T-helper 1 cell treated with Interleukin-12 subunit alpha and Interleukin-12 subunit beta and Interleukin-4 antibody, amounts not matched to agents 30 μg/mL and 1 μg/mL, for 36 hours (primary cell): ENCODE results near the gene GTF2H3.

ENCODE experiments used
- H3K27ac Mint-ChIP-seq: one replicate; pipeline ENCODE4 v1.8.0; 2021; ENCODE audit warnings: mild to moderate bottlenecking, mixed read lengths
- H3K27me3 Mint-ChIP-seq: one replicate; pipeline ENCODE4 v1.8.0; 2021; ENCODE audit warnings: low read depth, mixed read lengths
- H3K36me3 Mint-ChIP-seq: one replicate; pipeline ENCODE4 v1.8.0; 2021; ENCODE audit warnings: low read depth, mixed read lengths
- H3K4me1 Mint-ChIP-seq: one replicate; pipeline ENCODE4 v1.8.0; 2021; ENCODE audit warnings: low read depth, mixed read lengths
- H3K4me3 Mint-ChIP-seq: one replicate; pipeline ENCODE4 v1.8.0; 2021; ENCODE audit warnings: mild to moderate bottlenecking, moderate library complexity, mixed read lengths
- H3K9me3 Mint-ChIP-seq: one replicate; pipeline ENCODE4 v1.8.0; 2021; ENCODE audit warnings: mixed read lengths

The GTF2H3 gene

GRCh38 chr12:123659996-123660727, 26.5 kb downstream of the GTF2H3 start:
- Mint-ChIP-seq H3K4me3 (no peak overlapping the region), H3K36me3 (peaks cover 35% of the 10 kb centered on the region), H3K27me3 (no peaks in the 10 kb centered on the region), H3K4me1 (peaks cover 19% of the 10 kb centered on the region), H3K9me3 (no peaks in the 10 kb centered on the region), H3K27ac (peak overlapping the region; percentile 72)

GRCh38 chr12:123667771-123668170, 34.1 kb downstream of the GTF2H3 start:
- Mint-ChIP-seq H3K9me3 (no peaks in the 10 kb centered on the region), H3K4me1 (peaks cover 9% of the 10 kb centered on the region), H3K4me3 (no peak overlapping the region), H3K36me3 (peaks cover 10% of the 10 kb centered on the region), H3K27ac (no peak overlapping the region), H3K27me3 (no peaks in the 10 kb centered on the region)

GRCh38 chr12:123670882-123671728, 37.5 kb downstream of the GTF2H3 start, which contains the start of gene TCTN2:
TSS of gene TCTN2 (plus strand) at chr12:123671113. CDS start at chr12:123671241, 128 bp downstream.
- H3K27me3 Mint-ChIP-seq: no peaks in the 10 kb centered on the region
- H3K36me3 Mint-ChIP-seq: no peaks in the 10 kb centered on the region
- peaks cover 9% of the 10 kb centered on the region for H3K4me1 Mint-ChIP-seq
- no peaks in the 10 kb centered on the region for H3K9me3 Mint-ChIP-seq
- peak within 1 kb of the TSS; percentile 85 for H3K4me3 Mint-ChIP-seq
- H3K27ac Mint-ChIP-seq: no peak within 1 kb of the TSS

GRCh38 chr12:123671876-123672275, 38.2 kb downstream of the GTF2H3 start:
- Mint-ChIP-seq H3K4me3 (peak overlapping the region; percentile 85), H3K36me3 (no peaks in the 10 kb centered on the region), H3K27me3 (no peaks in the 10 kb centered on the region), H3K9me3 (no peaks in the 10 kb centered on the region), H3K4me1 (peaks cover 9% of the 10 kb centered on the region), H3K27ac (no peak overlapping the region)

GRCh38 chr12:123675436-123675835, 41.8 kb downstream of the GTF2H3 start:
- Mint-ChIP-seq H3K4me1 (peaks cover 9% of the 10 kb centered on the region), H3K36me3 (no peaks in the 10 kb centered on the region), H3K9me3 (no peaks in the 10 kb centered on the region), H3K27me3 (no peaks in the 10 kb centered on the region), H3K4me3 (no peak overlapping the region), H3K27ac (no peak overlapping the region)

- peaks cover 2% of the 10 kb centered on the region for H3K4me1 Mint-ChIP-seq
- no peaks in the 10 kb centered on the region for H3K27me3 Mint-ChIP-seq
- H3K9me3 Mint-ChIP-seq: no peaks in the 10 kb centered on the region
- peaks cover 2% of the 10 kb centered on the region for H3K36me3 Mint-ChIP-seq
- H3K27ac Mint-ChIP-seq: no peak overlapping the region
- H3K4me3 Mint-ChIP-seq: no peak overlapping the region
Observed at GRCh38 chr12:123676616-123677320, 43.1 kb downstream of the GTF2H3 start.

- H3K36me3 Mint-ChIP-seq: peaks cover 2% of the 10 kb centered on the region
- H3K9me3 Mint-ChIP-seq: no peaks in the 10 kb centered on the region
- H3K27ac Mint-ChIP-seq: no peak overlapping the region
- no peaks in the 10 kb centered on the region for H3K27me3 Mint-ChIP-seq
- no peaks in the 10 kb centered on the region for H3K4me1 Mint-ChIP-seq
- H3K4me3 Mint-ChIP-seq: no peak overlapping the region
Observed at GRCh38 chr12:123678981-123679380, 45.4 kb downstream of the GTF2H3 start.

- Mint-ChIP-seq H3K27ac (no peak overlapping the region), H3K9me3 (no peaks in the 10 kb centered on the region), H3K36me3 (peaks cover 2% of the 10 kb centered on the region), H3K4me1 (no peaks in the 10 kb centered on the region), H3K27me3 (no peaks in the 10 kb centered on the region), H3K4me3 (no peak overlapping the region)
Observed at GRCh38 chr12:123681605-123682004, 48.0 kb downstream of the GTF2H3 start.

GRCh38 chr12:123683964-123684363, 50.3 kb downstream of the GTF2H3 start:
- H3K9me3 Mint-ChIP-seq: no peaks in the 10 kb centered on the region
- H3K4me3 Mint-ChIP-seq: no peak overlapping the region
- H3K27me3 Mint-ChIP-seq: no peaks in the 10 kb centered on the region
- H3K36me3 Mint-ChIP-seq: peaks cover 2% of the 10 kb centered on the region
- no peak overlapping the region for H3K27ac Mint-ChIP-seq
- H3K4me1 Mint-ChIP-seq: no peaks in the 10 kb centered on the region

GRCh38 chr12:123686636-123687190, 53.1 kb downstream of the GTF2H3 start:
- Mint-ChIP-seq H3K4me1 (no peaks in the 10 kb centered on the region), H3K4me3 (no peak overlapping the region), H3K27me3 (no peaks in the 10 kb centered on the region), H3K36me3 (peaks cover 2% of the 10 kb centered on the region), H3K27ac (no peak overlapping the region), H3K9me3 (no peaks in the 10 kb centered on the region)

GRCh38 chr12:123690191-123690840, 56.7 kb downstream of the GTF2H3 start:
- Mint-ChIP-seq H3K4me3 (no peak overlapping the region), H3K27ac (no peak overlapping the region), H3K4me1 (no peaks in the 10 kb centered on the region), H3K9me3 (no peaks in the 10 kb centered on the region), H3K36me3 (peaks cover 2% of the 10 kb centered on the region), H3K27me3 (no peaks in the 10 kb centered on the region)

GRCh38 chr12:123696207-123696606, 62.6 kb downstream of the GTF2H3 start:
- H3K9me3 Mint-ChIP-seq: no peaks in the 10 kb centered on the region
- H3K36me3 Mint-ChIP-seq: peaks cover 2% of the 10 kb centered on the region
- H3K4me1 Mint-ChIP-seq: no peaks in the 10 kb centered on the region
- H3K27ac Mint-ChIP-seq: no peak overlapping the region
- H3K27me3 Mint-ChIP-seq: no peaks in the 10 kb centered on the region
- H3K4me3 Mint-ChIP-seq: no peak overlapping the region

- Mint-ChIP-seq H3K4me1 (no peaks in the 10 kb centered on the region), H3K4me3 (no peak overlapping the region), H3K9me3 (no peaks in the 10 kb centered on the region), H3K36me3 (no peaks in the 10 kb centered on the region), H3K27ac (no peak overlapping the region), H3K27me3 (no peaks in the 10 kb centered on the region)
Observed at GRCh38 chr12:123696646-123697045, 63.0 kb downstream of the GTF2H3 start.

GRCh38 chr12:123705935-123706334, 72.3 kb downstream of the GTF2H3 start:
- H3K27me3 Mint-ChIP-seq: no peaks in the 10 kb centered on the region
- H3K9me3 Mint-ChIP-seq: no peaks in the 10 kb centered on the region
- H3K4me3 Mint-ChIP-seq: no peak overlapping the region
- peaks cover 2% of the 10 kb centered on the region for H3K4me1 Mint-ChIP-seq
- H3K36me3 Mint-ChIP-seq: no peaks in the 10 kb centered on the region
- no peak overlapping the region for H3K27ac Mint-ChIP-seq
